ENCODE measurements around the gene UGCG.
"Not testable (repeated sequence)": the region's sequence is repeated elsewhere in the genome, so short reads cannot be mapped to it uniquely, and the experiment has no call there.

The UGCG gene

DNA sequence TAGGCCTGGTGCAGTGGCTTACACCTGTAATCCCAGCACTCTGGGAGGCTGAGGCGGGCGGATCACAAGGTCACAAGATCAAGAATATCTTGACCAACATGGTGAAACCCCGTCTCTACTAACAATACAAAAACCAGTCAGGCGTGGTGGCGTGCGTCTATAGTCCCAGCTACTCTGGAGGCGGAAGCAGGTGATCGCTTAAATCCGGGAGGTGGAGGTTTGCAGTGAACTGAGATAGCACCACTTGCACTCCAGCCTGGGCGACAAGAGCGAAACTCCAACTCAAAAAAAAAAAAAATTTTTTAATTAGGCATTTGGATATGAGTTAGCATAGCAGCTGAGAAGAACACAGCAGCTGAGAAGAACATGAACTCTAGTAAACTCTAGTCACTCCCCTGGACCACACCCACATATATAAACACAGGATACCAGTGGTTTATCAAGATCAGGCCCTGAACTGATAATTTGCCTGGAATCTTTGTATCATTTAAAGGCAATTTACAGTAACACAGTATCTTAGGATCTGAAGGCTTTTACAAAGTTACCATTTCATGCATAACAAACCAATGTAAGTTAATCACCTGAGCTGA is 4.6 kb upstream of the UGCG start:
- peak; percentile 99 for DNase-seq

DNA sequence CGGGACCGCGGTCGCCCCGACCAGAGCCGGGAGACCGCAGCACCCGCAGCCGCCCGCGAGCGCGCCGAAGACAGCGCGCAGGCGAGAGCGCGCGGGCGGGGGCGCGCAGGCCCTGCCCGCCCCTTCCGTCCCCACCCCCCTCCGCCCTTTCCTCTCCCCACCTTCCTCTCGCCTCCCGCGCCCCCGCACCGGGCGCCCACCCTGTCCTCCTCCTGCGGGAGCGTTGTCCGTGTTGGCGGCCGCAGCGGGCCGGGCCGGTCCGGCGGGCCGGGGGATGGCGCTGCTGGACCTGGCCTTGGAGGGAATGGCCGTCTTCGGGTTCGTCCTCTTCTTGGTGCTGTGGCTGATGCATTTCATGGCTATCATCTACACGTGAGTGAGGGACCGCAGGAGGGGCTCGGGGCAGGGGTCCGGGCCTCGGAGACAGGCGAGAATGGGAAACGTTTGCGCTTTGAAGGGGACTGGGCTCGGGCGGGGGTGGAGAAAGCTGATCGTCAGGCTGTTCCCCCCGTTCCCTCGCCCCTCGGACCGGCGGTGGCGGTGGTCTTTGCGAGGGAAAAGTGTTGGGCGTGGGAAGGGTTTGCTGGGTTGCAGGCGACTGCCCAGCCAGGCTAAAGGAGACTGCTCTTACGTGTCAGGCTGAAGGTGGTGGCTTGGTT is 457 bp downstream of the UGCG start:
- peak; percentile 65 for DNase-seq

DNA sequence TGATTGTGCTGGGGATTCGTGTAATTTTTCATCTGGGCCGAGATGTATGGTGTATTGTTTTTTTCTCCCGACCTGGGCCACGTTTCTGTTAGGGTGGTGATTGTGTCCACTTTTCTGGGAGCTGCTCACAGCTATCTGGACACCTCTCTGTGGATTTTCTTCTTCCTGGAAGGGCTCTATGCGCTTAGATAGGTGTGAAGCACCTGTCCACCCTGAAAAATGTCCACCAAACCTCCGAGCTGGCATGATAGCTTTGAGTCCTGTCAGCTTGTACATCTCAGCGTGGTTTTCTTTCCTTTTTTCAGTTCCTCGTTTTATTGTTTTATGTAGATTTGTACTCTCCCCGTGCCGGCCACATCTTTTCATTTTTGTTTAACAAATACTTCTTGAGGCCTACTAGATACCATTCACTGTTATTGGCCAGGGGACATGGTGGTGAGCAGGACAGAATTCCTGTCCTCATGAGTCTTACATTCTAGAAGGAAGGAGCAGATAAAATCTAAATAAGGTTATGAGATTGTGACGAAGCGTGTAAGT is 1.1 kb downstream of the UGCG start:
- no peak for DNase-seq

DNA sequence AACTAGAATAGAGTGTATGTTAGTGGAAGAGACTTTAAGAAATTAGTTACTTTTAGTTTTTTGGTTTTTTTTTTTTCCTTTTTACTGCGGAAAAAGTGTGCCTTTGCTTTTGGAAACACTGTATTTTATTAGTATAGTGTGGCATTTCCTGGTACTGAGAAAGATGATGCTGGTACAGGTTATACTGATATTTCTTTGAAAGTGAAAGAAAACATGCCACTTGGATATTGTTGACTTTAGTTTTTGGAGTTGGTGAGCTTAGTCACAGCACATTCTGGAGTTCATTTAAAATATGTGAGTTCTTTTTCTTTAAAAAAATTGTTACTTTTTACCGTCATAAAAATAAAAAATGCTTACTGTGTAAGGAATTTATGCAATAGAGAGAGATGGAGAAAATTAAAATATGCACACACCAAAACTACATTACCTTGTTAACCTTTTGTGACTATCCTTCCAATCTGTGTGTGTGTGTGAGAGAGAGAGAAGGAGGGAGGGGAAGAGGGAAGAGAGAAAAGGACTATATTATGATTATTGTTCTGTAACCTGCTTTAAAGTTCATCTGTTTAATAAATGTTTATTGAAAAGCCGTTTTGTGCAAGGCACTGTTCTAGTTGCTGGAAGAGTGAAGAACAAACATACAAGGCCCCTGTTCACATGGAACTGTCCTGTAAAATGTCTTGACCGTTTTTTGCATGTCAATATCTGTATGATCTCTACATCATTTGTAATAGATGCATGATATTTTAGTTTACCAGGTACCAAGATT is 1.9 kb downstream of the UGCG start:
- DNase-seq = no peak

DNA sequence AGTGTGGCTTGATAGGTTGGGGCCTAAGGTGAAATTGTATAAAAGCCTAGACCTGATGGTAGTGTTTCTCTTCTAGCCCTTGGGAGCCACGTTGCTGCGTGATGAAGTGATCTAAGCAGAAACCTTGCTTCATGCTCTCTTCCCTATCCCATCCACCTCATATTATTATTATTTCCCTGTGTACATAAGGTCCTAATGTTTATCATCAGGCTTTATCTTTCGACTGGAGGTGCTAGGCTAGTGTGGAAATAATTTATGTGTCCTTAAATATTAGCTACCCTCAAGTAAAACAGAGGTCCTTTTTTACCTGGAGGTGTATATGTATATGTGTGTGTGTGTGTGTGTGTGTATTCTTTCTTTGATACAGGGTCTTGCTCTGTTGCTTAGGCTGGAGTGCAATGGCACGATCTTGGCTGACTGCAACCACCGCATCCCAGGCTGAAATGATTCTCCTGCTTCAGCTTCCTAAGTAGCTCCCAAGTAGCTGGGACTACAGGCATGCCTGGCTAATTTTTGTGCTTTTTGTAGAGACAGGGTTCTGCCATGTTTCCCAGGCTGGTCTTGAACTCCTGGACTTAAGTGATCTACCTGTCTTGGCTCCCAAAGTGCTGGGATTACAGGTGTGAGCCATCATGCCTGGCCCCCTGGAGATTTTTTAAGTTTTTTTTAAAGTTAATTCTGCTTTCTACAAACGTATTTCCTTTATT is 3.7 kb downstream of the UGCG start:
- DNase-seq = peak; percentile 44

DNA sequence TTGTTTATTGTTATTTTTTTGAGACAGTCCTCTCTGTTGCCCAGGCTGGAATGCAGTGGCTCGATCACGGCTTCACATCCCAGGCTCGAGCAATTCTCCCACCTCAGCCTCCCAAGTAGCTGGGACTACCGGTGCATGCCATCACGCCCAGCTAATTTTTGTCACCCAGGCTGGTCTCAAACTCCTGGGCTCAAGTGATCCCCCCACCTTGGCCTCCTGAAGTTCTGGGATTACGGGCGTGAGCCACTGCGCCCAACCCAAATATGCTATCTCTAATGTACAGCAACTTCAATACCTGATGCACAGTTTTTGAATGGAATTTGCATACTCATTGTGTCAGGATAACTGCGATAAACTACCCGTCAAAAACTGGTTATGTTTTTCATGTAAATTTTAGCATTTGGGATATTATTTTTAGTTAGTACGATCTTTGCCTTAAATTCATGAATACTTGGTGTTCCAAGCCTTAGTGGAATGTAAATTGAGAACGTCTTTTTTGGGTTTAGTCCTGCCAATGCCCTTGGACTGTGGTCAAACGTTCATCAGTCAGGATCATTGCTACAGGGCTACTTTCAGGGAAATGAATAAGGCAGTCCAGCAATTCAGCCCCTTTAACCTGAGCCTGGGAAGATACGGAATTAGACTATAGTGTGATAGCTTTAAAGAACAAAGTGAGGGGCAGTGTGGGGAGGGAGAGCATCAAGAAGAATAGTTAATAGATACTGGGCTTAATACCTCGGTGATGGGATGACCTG is 4.4 kb downstream of the UGCG start:
- DNase-seq = no peak

DNA sequence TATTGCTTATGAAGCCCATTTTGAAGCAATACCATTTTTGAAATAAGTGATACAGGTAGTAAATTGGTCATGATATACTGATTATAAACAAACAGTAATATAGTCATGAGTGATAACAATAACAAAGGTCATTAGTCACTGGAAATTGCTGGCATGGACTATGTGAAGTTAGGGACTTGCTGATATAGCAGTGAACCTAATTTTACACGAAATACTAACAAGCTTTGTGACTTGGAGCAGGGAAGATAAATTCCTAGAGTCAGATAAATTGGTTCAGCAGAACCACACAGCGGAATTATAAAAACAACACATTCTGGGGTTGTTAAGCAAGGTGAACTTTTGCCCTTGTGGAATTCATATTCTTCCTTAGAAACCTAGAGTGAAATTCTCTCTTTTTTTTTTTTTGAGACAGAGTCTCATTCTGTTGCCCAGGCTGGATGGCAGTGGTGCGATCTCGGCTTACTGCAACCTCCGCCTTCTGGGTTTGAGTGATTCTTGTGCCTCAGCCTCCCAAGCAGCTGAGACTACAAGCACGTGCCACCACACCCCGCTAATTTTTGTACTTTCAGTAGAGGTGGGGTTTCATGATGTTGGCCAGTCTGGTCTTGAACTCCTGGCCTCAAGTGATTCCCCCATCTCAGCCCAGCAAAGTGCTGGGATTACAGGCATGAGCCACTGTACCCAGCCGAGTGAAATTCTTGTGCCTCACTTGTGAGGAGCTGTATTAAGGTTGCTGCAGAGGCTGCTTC is 6.0 kb downstream of the UGCG start:
- no peak for DNase-seq

DNA sequence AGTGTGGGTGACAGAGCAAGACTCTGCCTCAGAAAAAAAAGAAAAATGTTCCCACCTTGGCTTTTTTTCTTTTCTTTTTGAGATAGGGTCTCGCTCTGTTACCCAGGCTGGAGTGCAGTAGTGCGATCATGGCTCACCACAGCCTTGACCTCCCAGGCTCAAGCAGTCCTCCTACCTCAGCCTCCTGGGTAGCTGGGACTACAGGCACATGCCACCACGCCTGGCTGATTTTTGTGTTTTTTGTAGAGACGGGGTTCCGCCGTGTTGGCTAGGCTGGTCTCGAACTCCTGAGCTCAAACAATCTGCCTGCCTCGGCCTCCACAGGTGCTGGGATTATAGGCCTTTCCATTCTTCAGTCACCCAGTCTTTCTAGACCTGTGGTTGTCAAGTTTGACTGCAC is 6.9 kb downstream of the UGCG start:
- DNase-seq = not testable (repeated sequence)

DNA sequence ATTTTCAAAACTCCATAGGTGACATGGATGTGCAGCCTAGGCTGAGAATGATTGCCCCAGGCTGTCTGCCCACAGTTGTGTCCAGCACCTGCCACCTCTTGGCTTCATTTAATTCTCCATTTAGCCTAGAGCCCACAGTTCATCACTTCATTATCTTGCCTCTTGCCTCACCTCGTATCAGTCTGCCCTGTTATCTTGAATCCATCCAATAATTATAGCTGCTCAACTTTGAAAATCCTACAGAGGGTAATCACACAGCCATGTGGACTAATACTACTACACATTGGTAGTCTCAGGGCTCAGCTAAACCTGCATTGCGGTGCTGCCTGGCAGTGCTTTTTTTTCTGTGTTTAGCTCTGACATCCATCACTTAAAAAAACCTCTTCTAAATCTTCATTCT is 7.4 kb downstream of the UGCG start:
- no peak for DNase-seq

DNA sequence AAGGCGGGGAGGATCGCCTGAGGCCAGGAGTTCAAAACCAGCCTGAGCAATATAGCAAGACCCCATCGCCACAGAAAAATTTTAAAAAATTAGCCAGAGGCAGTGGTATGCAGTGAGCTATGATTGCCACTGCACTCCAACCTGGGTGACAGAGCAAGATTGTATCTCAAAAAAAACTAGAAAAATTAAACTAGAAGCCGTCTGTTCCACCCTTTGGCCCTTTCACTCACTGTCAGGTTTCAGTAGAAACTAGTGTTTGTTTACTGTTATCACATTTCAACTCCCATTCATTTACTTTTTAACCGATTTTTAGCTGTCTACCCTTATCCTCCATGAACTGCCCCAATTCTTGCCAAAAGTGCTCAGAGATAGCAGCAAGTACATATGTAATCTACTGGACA is 8.3 kb downstream of the UGCG start:
- no peak for DNase-seq

DNA sequence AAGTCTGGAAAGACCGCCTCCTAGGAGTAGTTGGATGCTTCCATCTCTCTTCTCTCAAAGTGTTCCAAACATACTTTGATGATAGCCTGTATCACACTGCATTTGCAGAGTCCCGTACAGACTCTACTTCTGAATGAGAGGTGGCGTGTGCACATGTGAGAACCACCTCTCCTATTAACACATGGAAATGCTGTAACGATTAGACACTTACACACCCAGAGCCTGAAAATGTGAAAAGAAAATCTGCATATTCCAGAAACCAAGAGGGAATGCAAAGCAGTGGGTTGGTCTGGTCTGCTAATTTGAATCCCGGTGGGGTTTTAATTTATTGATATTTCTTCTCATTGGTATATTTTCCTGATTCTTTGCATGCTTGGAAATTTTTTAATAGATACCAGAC is 10.5 kb downstream of the UGCG start:
- no peak for DNase-seq

DNA sequence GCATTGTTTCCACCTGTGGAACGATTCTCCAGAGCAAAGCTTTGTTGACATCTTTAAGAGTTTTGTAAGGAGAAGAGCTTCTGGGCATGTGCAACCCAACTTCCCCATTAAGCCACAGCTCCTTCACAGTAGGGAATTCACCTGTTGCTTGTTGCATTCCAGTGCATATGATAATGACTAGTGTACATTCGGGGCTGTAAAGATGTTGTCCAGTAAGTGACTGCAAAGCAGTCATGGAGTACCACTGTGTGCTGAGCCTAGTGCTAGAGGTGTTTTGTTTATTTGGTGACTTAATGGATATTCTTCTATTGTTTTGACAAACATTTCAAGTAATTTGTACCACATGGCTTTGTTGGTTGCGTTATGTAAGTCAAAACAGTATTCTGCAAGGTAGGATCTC is 12.8 kb downstream of the UGCG start:
- no peak for DNase-seq

DNA sequence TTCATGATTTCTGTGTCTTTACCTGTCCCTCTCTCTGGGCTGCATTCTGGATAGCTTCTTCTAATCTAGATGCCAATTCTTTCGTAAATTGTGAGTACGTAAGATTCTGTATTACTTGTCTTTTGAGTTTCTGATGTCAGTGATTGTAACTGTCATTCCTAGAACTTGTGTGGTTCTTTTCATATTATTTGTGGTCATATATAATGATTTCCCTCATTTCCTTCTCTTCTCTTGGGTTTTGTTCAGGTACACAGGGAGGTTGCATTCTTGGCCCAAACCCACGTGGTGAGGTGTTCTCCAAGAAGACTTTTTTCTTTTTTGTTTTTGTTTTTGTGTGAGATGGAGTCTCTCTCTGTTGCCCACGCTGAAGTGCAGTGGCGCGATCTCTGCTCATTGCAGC is 13.8 kb downstream of the UGCG start:
- no peak for DNase-seq

DNA sequence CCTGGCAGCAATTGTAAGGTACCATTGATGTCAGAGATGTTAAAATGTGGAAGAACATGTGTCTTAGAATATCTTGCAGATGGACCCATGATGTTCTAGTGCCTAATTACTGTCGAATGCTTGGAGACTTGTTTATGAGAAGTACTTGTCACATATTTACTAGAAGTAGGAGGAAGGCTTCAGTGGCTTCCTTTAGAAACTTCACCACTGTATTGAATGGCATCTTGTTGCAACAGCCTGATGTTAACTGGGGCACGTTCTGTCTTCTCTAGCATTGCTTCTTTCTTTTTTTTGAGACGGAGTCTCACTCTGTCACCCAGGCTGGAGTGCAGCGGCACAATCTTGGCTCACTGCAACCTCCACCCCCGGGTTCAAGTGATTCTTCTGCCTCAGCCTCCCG is 16.5 kb downstream of the UGCG start:
- DNase-seq = peak; percentile 14

DNA sequence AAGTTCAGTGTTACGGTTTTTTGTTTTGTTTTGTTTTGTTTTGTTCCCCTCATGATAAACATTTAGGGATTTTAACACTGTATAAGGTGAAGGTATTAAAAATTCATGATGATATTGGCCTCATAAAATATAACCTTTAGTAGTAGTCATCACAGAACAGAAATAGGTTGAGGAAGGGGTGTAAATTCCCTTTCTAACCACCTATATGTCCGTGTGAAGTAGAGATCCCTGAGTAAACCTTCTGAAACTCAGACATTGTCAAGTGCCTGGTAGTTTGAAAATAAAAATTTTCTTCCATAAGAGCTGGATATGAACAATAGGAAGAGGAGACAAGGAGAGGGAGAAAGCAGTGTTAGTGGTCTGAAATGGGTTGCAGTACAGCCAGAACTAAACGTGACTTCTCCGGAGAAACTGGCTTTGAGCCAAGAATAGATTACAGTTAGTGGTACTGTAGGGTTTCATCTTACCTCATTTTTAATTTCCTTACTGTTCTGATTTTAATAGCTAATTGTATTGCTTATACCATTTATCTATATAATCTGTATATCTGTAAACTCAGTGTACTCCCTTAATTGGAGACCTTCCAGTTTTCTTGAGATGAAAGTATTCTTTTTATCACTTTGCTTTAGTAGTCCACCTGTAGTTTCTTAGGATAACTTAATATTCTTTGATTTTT is 18.3 kb downstream of the UGCG start:
- DNase-seq = peak; percentile 67

DNA sequence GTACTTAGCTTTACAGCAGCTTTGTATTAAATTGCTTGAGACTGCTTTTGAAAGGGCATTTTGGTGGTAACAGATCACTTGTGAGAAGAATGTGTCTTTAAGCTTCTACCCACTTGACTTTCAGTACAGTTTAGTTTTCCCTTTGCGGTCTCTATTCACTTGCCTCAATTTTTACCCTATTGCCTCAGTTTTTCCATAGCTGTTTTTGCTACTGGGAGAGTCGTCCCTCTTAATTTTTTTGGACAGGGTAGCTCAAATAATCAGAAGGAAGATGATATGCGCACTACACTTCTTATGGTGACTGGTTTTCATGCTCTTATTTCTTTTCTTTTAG is 18.8 kb downstream of the UGCG start:
- DNase-seq = no peak

DNA sequence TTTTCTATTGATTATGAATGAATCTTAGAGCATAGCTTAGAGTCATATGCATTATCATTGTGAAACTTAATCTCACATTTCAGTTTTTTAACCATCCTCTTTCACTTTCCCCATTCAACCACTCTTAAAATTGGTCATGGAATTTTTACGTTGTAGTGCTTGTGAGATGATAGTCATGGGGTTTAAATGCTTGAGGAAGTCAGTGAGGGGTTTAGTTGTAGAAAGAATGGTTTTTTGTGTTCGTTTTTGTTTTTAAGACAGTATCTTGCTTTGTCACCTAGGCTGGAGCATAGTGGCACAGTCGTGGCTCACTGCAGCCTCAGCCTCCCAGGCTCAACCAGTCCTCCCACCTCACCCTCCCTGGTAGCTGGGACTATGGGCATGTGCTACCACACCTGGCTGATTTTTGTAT is 19.6 kb downstream of the UGCG start:
- no peak for DNase-seq

DNA sequence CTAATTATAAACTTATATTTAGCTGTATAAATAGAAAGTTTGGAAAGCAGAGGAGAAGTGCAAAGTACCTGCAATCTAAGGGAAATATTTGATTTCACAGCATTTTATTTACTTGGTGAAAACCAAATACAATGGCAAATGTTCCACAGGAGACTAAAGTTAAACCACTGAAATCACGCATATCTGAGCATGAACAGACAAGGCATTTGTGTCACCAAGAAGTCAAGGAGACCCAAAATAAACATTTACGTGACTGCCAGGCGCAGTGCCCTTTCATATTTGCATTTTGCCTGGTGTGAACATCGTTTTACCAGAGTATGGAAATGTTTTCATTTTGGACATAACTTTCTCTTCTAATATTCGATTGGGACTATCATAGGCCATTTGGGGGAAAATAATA is 20.6 kb downstream of the UGCG start:
- no peak for DNase-seq

DNA sequence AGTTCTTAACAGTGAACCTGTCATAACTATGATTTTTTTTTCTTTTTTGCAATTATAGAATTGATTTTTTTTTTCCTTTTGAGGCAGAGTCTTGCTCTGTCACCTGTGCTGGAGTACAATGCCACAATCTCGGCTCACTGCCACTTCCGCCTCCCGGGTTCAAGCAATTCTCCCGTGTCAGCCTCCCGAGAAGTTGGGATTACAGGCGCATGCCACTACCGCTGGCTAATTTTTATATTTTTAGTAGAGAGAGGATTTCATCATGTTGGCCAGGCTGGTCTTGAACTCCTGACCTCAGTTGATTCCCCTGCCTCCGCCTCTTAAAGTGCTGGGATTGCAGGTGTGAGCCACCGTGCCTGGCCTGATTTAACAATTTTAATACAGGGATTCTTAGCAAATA is 21.4 kb downstream of the UGCG start:
- no peak for DNase-seq

DNA sequence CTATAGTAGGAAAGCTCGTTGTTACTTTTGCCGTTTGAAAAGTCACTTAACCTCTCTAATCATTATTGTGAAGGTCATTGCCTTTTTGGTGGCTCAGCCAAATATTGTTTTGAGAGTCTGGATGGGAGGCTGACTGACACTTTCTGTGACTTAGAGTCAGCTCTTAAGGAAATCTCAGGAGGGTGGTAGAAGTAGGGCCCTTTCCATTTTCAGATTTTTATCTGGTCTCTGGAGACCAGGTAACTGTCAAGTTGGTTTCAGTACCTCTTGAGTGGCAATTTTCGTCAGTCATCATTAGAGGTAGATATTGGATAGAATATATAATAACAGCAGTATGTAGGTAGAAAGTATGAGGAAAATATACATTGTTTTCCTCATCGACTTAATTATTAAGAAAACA is 23.3 kb downstream of the UGCG start:
- DNase-seq = no peak

DNA sequence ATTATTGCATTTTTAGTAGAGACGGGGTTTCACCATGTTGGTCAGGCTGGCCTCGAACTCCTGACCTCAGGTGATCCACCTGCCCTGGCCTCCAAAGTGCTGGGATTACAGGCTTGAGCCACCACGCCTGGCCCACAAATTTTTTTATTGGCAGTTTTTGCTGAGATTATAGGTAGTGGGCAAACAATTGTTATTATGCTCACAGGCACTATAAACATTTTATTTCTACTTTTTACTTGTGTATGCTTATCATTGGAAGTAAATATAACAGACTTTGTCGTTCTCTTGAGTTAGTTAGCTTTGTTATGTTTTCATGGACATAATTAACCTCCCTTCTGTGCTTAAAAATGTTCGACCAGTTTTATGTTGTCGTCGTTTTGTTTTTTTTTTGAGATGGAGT is 23.9 kb downstream of the UGCG start:
- DNase-seq = no peak
